ENCODE measurements around the gene TNRC6B.
A peak's percentile ranks its signal among the peaks of the same experiment; 100 is the strongest.
"Not testable (repeated sequence)": the region's sequence is repeated elsewhere in the genome, so short reads cannot be mapped to it uniquely, and the experiment has no call there.

Gene TNRC6B

GRCh38 chr22:40178417-40179409 is 988 bp downstream of the TNRC6B start:
- H3K27ac ChIP-seq = peak overlapping the region; percentile 76 to 95 (median 92)
- peak overlapping the region; percentile 73 to 81 (median 76) for H3K4me3 ChIP-seq
- H3K27me3 ChIP-seq = no peaks in the 10 kb centered on the region
- peak overlapping the region; percentile 83 to 95 (median 88) for H3K9ac ChIP-seq
- peaks cover 0 to 5% (median 0%) of the 10 kb centered on the region in 11 experiments; a peak in 1 of 22 replicates for H3K36me3 ChIP-seq
- H3K4me1 ChIP-seq = peaks cover 55 to 68% (median 64%) of the 10 kb centered on the region in 10 experiments
- H3K4me2 ChIP-seq = peak overlapping the region; percentile 79 to 95 (median 91)
- peak in 5 of 11 experiments; percentile 14 to 86 (median 57); a peak in 5 of 22 replicates for TF ChIP-seq Cebpa-rat (IDR thresholded peaks at IDR 0.05)
- H3K9me3 ChIP-seq (replicated peaks in 1 of 11) = no peaks in the 10 kb centered on the region
- peaks cover 0 to 48% (median 26%) of the 10 kb centered on the region in 11 experiments; a peak in 10 of 22 replicates for H4K20me1 ChIP-seq

- peaks cover 57 to 74% (median 66%) of the 10 kb centered on the region in 10 experiments for H3K4me1 ChIP-seq
- peaks cover 0 to 7% (median 0%) of the 10 kb centered on the region in 11 experiments; a peak in 5 of 22 replicates for H3K36me3 ChIP-seq
- no peak for TF ChIP-seq Cebpa-rat (IDR thresholded peaks at IDR 0.05)
- peak overlapping the region; percentile 79 to 95 (median 91) for H3K4me2 ChIP-seq
- H3K9ac ChIP-seq = peak overlapping the region; percentile 83 to 95 (median 88)
- H4K20me1 ChIP-seq = peaks cover 0 to 56% (median 35%) of the 10 kb centered on the region in 11 experiments; a peak in 10 of 22 replicates
- H3K27me3 ChIP-seq = no peaks in the 10 kb centered on the region
- no peaks in the 10 kb centered on the region; a peak in 1 of 22 replicates for H3K9me3 ChIP-seq (replicated peaks in 1 of 11)
- H3K27ac ChIP-seq = peak overlapping the region; percentile 76 to 95 (median 92); a peak in 21 of 22 replicates
- peak overlapping the region; percentile 73 to 81 (median 76) for H3K4me3 ChIP-seq
Measured at GRCh38 chr22:40179526-40179925, 1.8 kb downstream of the TNRC6B start.

GRCh38 chr22:40180403-40180802 is 2.7 kb downstream of the TNRC6B start:
- Histone ChIP-seq H4K20me1 (peaks cover 0 to 64% (median 39%) of the 10 kb centered on the region in 11 experiments; a peak in 11 of 22 replicates), H3K9ac (peak overlapping the region in 7 of 11 experiments; percentile 59 to 95 (median 87); a peak in 8 of 22 replicates), H3K4me1 (peaks cover 57 to 79% (median 64%) of the 10 kb centered on the region in 10 experiments), H3K9me3 (replicated peaks in 1 of 11) (peaks cover 0 to 3% (median 0%) of the 10 kb centered on the region in 11 experiments; a peak in 4 of 22 replicates), H3K4me3 (peak overlapping the region in 8 of 10 experiments; percentile 73 to 81 (median 76); a peak in 11 of 20 replicates), H3K27me3 (no peaks in the 10 kb centered on the region), H3K4me2 (peak overlapping the region; percentile 79 to 95 (median 88)), H3K36me3 (peaks cover 0 to 13% (median 3%) of the 10 kb centered on the region in 11 experiments; a peak in 7 of 22 replicates), H3K27ac (peak overlapping the region in 9 of 11 experiments; percentile 6 to 95 (median 91); a peak in 8 of 22 replicates)
- no peak for TF ChIP-seq Cebpa-rat (IDR thresholded peaks at IDR 0.05)

- Histone ChIP-seq H3K27ac (no peak overlapping the region), H3K9ac (peak overlapping the region in 1 of 11 experiments; percentile 5; a peak in 1 of 22 replicates), H4K20me1 (peaks cover 0 to 73% (median 48%) of the 10 kb centered on the region in 11 experiments; a peak in 12 of 22 replicates), H3K4me2 (peak overlapping the region; percentile 11 to 95 (median 88); a peak in 12 of 22 replicates), H3K9me3 (replicated peaks in 1 of 11) (peaks cover 0 to 12% (median 0%) of the 10 kb centered on the region in 11 experiments; a peak in 5 of 22 replicates), H3K4me3 (no peak overlapping the region), H3K27me3 (no peaks in the 10 kb centered on the region), H3K4me1 (peaks cover 55 to 79% (median 57%) of the 10 kb centered on the region in 10 experiments), H3K36me3 (peaks cover 0 to 22% (median 9%) of the 10 kb centered on the region in 11 experiments; a peak in 9 of 22 replicates)
- TF ChIP-seq Cebpa-rat (IDR thresholded peaks at IDR 0.05) = no peak
Measured at GRCh38 chr22:40181323-40181722, 3.6 kb downstream of the TNRC6B start.

GRCh38 chr22:40182231-40182835 is 4.6 kb downstream of the TNRC6B start:
- no peak overlapping the region; a peak in 1 of 22 replicates for H3K9ac ChIP-seq

GRCh38 chr22:40183029-40183581 is 5.4 kb downstream of the TNRC6B start:
- H4K20me1 ChIP-seq = peaks cover 0 to 87% (median 62%) of the 10 kb centered on the region in 11 experiments; a peak in 14 of 22 replicates
- no peaks in the 10 kb centered on the region for H3K27me3 ChIP-seq
- peak overlapping the region; percentile 53 to 95 (median 70) for H3K4me2 ChIP-seq
- peak overlapping the region in 10 of 11 experiments; percentile 3 to 46 (median 33); a peak in 11 of 22 replicates for H3K9ac ChIP-seq
- peak overlapping the region; percentile 3 to 61 (median 47); a peak in 17 of 22 replicates for H3K27ac ChIP-seq
- H3K36me3 ChIP-seq = peaks cover 0 to 34% (median 13%) of the 10 kb centered on the region in 11 experiments; a peak in 13 of 22 replicates
- H3K4me1 ChIP-seq = peaks cover 43 to 67% (median 45%) of the 10 kb centered on the region in 10 experiments
- TF ChIP-seq Cebpa-rat (IDR thresholded peaks at IDR 0.05) = no peak
- peak overlapping the region in 2 of 10 experiments; percentile 21 to 22; a peak in 4 of 20 replicates for H3K4me3 ChIP-seq
- peaks cover 0 to 23% (median 6%) of the 10 kb centered on the region in 11 experiments; a peak in 10 of 22 replicates for H3K9me3 ChIP-seq (replicated peaks in 1 of 11)

More at GRCh38 chr22:40182231-40182835, 4.6 kb downstream of the TNRC6B start:
- H4K20me1 ChIP-seq = peaks cover 0 to 80% (median 55%) of the 10 kb centered on the region in 11 experiments; a peak in 14 of 22 replicates
- peak overlapping the region in 1 of 10 experiments; percentile 21; a peak in 2 of 20 replicates for H3K4me3 ChIP-seq
- peaks cover 0 to 17% (median under 1%) of the 10 kb centered on the region in 11 experiments; a peak in 9 of 22 replicates for H3K9me3 ChIP-seq (replicated peaks in 1 of 11)
- no peaks in the 10 kb centered on the region for H3K27me3 ChIP-seq
- peak overlapping the region; percentile 53 to 95 (median 70) for H3K4me2 ChIP-seq
- H3K4me1 ChIP-seq = peaks cover 45 to 69% (median 47%) of the 10 kb centered on the region in 10 experiments
- TF ChIP-seq Cebpa-rat (IDR thresholded peaks at IDR 0.05) = no peak
- peaks cover 0 to 27% (median 12%) of the 10 kb centered on the region in 11 experiments; a peak in 13 of 22 replicates for H3K36me3 ChIP-seq
- peak overlapping the region in 8 of 11 experiments; percentile 18 to 61 (median 52); a peak in 11 of 22 replicates for H3K27ac ChIP-seq

- not testable (repeated sequence) for H3K4me3 ChIP-seq, H3K27me3 ChIP-seq
- Histone ChIP-seq H4K20me1 (peaks cover 0 to 91% (median 64%) of the 10 kb centered on the region in 11 experiments; a peak in 14 of 22 replicates), H3K9ac (peak overlapping the region in 6 of 11 experiments; percentile 3 to 46 (median 33); a peak in 5 of 22 replicates), H3K27ac (peak overlapping the region; percentile 3 to 61 (median 47); a peak in 14 of 22 replicates), H3K36me3 (peaks cover 0 to 35% (median 13%) of the 10 kb centered on the region in 11 experiments; a peak in 13 of 22 replicates), H3K4me1 (peaks cover 43 to 67% (median 46%) of the 10 kb centered on the region in 10 experiments), H3K9me3 (replicated peaks in 1 of 11) (peaks cover 0 to 23% (median 6%) of the 10 kb centered on the region in 11 experiments; a peak in 10 of 22 replicates), H3K4me2 (peak overlapping the region; percentile 53 to 95 (median 70))
Measured at GRCh38 chr22:40183603-40184002, 5.9 kb downstream of the TNRC6B start.

Measured in BLaER1 treated with 17β-estradiol and CSF1 and Interleukin-3, amounts not matched to agents 10 nM and 100 nM (cell line).